H1 (cell line): ENCODE measurements around the gene VSNL1. TPM values are rescaled to one million over a fixed set of nuclear protein-coding genes. Genes with fewer than 3 reads are reported as not detected.

Experiments
- CTCF ChIA-PET: fragments of 300-600 bp; sonication (Branson Sonifier 250); formaldehyde crosslinking; loops from one replicate; lab custom pipeline; 2021; ENCODE audit not compliant: partially characterized antibody; lab: Charles Lee
- POLR2A ChIA-PET: fragments of 300-600 bp; sonication (Branson Sonifier 250); formaldehyde crosslinking; loops from one replicate; lab custom pipeline; 2021; ENCODE audit warnings: inconsistent platforms; ENCODE audit not compliant: partially characterized antibody; lab: Charles Lee
- DNase-seq, 2 experiments: peaks; one replicate each; pipeline versions ENCODE4 v3.0.0 to v3.0.0-alpha.2; 2010 to 2022; ENCODE audit warnings: low spot score in 2 of 2, low read depth in 1 of 2, mixed read lengths in 1 of 2
- FAIRE-seq: peaks from 2 replicates; lab custom pipeline; 2011; peaks lifted over from hg19 to GRCh38; lab: Jason Lieb, UNC
- H2AFZ ChIP-seq: 2 replicates; pipeline ENCODE4 v1.8.1; 2012; ENCODE audit warnings: low read length, inconsistent platforms
- H2AK5ac ChIP-seq: 2 replicates; pipeline ENCODE4 v1.6.1; 2013; ENCODE audit warnings: low read depth, low read length
- H2BK120ac ChIP-seq: replicated peaks from 2 replicates; pipeline ENCODE3; 2013; ENCODE audit warnings: low read depth, low read length, inconsistent platforms
- H2BK12ac ChIP-seq: 2 replicates; pipeline ENCODE4 v1.6.1; 2013; ENCODE audit warnings: low read depth, low read length
- H2BK15ac ChIP-seq: 2 replicates; pipeline ENCODE4 v1.6.1; 2013; ENCODE audit warnings: low read length
- H2BK20ac ChIP-seq: 2 replicates; pipeline ENCODE4 v1.6.1; 2013; ENCODE audit warnings: low read length
- H2BK5ac ChIP-seq: 2 replicates; pipeline ENCODE4 v1.6.1; 2013; ENCODE audit warnings: low read depth, low read length
- H3K14ac ChIP-seq: 2 replicates; pipeline ENCODE4 v1.6.1; 2013; ENCODE audit warnings: inconsistent platforms; ENCODE audit not compliant: insufficient read length
- H3K18ac ChIP-seq: 2 replicates; pipeline ENCODE4 v1.6.1; 2013; ENCODE audit warnings: low read length; ENCODE audit errors: extremely low read depth
- H3K23ac ChIP-seq: 2 replicates; pipeline ENCODE4 v1.6.1; 2013; ENCODE audit warnings: inconsistent platforms; ENCODE audit not compliant: insufficient read length
- H3K23me2 ChIP-seq: 2 replicates; pipeline ENCODE4 v1.6.1; 2013; ENCODE audit warnings: low read depth, low read length
- H3K27ac ChIP-seq: 2 replicates; pipeline ENCODE4 v1.6.1; 2011; ENCODE audit warnings: low read depth, low read length, inconsistent platforms
- H3K27me3 ChIP-seq, 4 experiments: replicated peaks in 1 of 4; 1 replicate in 1 of 4; 2 replicates in 3 of 4; pipeline versions ENCODE4 v1.6.1 to v1.8.1; 2011 to 2013; ENCODE audit warnings: low read length in 3 of 4, mild to moderate bottlenecking in 3 of 4, inconsistent platforms in 2 of 4, mixed read lengths in 2 of 4, moderate library complexity in 1 of 4; ENCODE audit not compliant: control insufficient read depth in 3 of 4, insufficient read depth in 3 of 4; ENCODE audit errors: extremely low read depth in 1 of 4
- H3K36me3 ChIP-seq, 4 experiments: 2 replicates each; pipeline versions ENCODE4 v1.6.1 to v1.8.1; 2011 to 2013; ENCODE audit warnings: mild to moderate bottlenecking in 4 of 4, low read length in 3 of 4, moderate library complexity in 2 of 4, control low read depth in 1 of 4, inconsistent platforms in 1 of 4; ENCODE audit not compliant: insufficient read depth in 4 of 4, control insufficient read depth in 2 of 4
- H3K4ac ChIP-seq: replicated peaks from 2 replicates; pipeline ENCODE3; 2013; ENCODE audit warnings: low read length, low read depth, mixed read lengths, inconsistent platforms; ENCODE audit not compliant: insufficient read length
- H3K4me1 ChIP-seq, 4 experiments: replicated peaks in 1 of 4; 1 replicate in 1 of 4; 2 replicates in 3 of 4; pipeline versions ENCODE4 v1.6.1 to v1.8.1; 2011 to 2013; ENCODE audit warnings: low read length in 3 of 4, inconsistent platforms in 2 of 4, mixed read lengths in 1 of 4; ENCODE audit not compliant: insufficient read depth in 4 of 4, control insufficient read depth in 3 of 4
- H3K4me2 ChIP-seq, 2 experiments: 2 replicates each; pipeline versions ENCODE4 v1.6.1 to v1.8.1; 2011 to 2013; ENCODE audit warnings: low read depth in 2 of 2, low read length in 2 of 2, control low read depth in 1 of 2, inconsistent platforms in 1 of 2, mild to moderate bottlenecking in 1 of 2; ENCODE audit not compliant: insufficient read depth in 1 of 2
- H3K4me3 ChIP-seq, 4 experiments: fragments of 200-600, 300-600 bp in 1 of 4; sonication (generic), shearing (Covaris generic), sonication (Bioruptor Twin) in 1 of 4; 2 replicates each; pipeline versions ENCODE4 v1.5.1 to v1.8.1; 2011 to 2016; ENCODE audit warnings: low read length in 4 of 4, low read depth in 3 of 4, control low read depth in 2 of 4, inconsistent platforms in 2 of 4, mild to moderate bottlenecking in 2 of 4, mixed read lengths in 1 of 4, moderate library complexity in 1 of 4; ENCODE audit not compliant: insufficient read depth in 2 of 4; ENCODE audit errors: extremely low read depth in 1 of 4
- H3K56ac ChIP-seq: replicated peaks from 2 replicates; pipeline ENCODE3; 2013; ENCODE audit warnings: low read depth, mild to moderate bottlenecking, mixed read lengths, low read length, inconsistent platforms; ENCODE audit not compliant: insufficient read length
- H3K79me1 ChIP-seq: 2 replicates; pipeline ENCODE4 v1.6.1; 2013; ENCODE audit warnings: low read depth, low read length, control low read depth
- H3K79me2 ChIP-seq, 2 experiments: 2 replicates each; pipeline versions ENCODE4 v1.6.1 to v1.8.1; 2012 to 2013; ENCODE audit warnings: low read length in 2 of 2, mild to moderate bottlenecking in 2 of 2, inconsistent platforms in 1 of 2; ENCODE audit not compliant: insufficient read depth in 2 of 2, control insufficient read depth in 1 of 2
- H3K9ac ChIP-seq, 4 experiments: replicated peaks in 1 of 4; 1 replicate in 1 of 4; 2 replicates in 3 of 4; pipeline versions ENCODE4 v1.6.1 to v1.8.1; 2011 to 2013; ENCODE audit warnings: low read depth in 3 of 4, low read length in 3 of 4, control low read depth in 2 of 4, mild to moderate bottlenecking in 2 of 4, moderate library complexity in 2 of 4, inconsistent platforms in 1 of 4; ENCODE audit errors: extremely low read depth in 1 of 4
- H3K9me3 ChIP-seq, 2 experiments: 2 replicates each; pipeline versions ENCODE4 v1.6.1 to v1.8.1; 2012 to 2013; ENCODE audit warnings: mild to moderate bottlenecking in 2 of 2, moderate library complexity in 2 of 2, control low read depth in 1 of 2, inconsistent platforms in 1 of 2, low read depth in 1 of 2, low read length in 1 of 2, mixed read lengths in 1 of 2; ENCODE audit not compliant: insufficient read depth in 2 of 2
- H4K20me1 ChIP-seq, 2 experiments: replicated peaks in 1 of 2; 2 replicates each; pipeline versions ENCODE3 to v1.8.1; 2011 to 2013; ENCODE audit warnings: inconsistent platforms in 2 of 2, low read length in 2 of 2, mild to moderate bottlenecking in 1 of 2; ENCODE audit not compliant: insufficient read depth in 2 of 2, control insufficient read depth in 1 of 2
- H4K5ac ChIP-seq: 2 replicates; pipeline ENCODE4 v1.6.1; 2013; ENCODE audit warnings: low read length, low read depth, mixed read lengths, inconsistent platforms; ENCODE audit not compliant: insufficient read length
- H4K8ac ChIP-seq: 2 replicates; pipeline ENCODE4 v1.8.0; 2013; ENCODE audit warnings: mild to moderate bottlenecking, moderate library complexity, low read length, inconsistent platforms; ENCODE audit not compliant: insufficient read depth; ENCODE audit errors: extremely low read depth
- H4K91ac ChIP-seq: replicated peaks from 2 replicates; pipeline ENCODE3; 2013; ENCODE audit warnings: low read length, mixed read lengths, inconsistent platforms; ENCODE audit not compliant: insufficient read length
- BRCA1 ChIP-seq: IDR thresholded peaks from 2 replicates; pipeline ENCODE4 v1.6.1; 2012; ENCODE audit warnings: low read depth, low read length, improper control_type of control experiment
- CHD1 ChIP-seq: IDR thresholded peaks from 2 replicates; pipeline ENCODE4 v1.6.1; 2012; ENCODE audit warnings: low read depth, low read length, improper control_type of control experiment
- CREB1 ChIP-seq: IDR thresholded peaks from 2 replicates; pipeline ENCODE4 v1.6.1; 2012; ENCODE audit warnings: inconsistent platforms
- NANOG ChIP-seq: IDR thresholded peaks from 2 replicates; pipeline ENCODE4 v1.6.1; 2011; ENCODE audit warnings: low read length, low read depth, mild to moderate bottlenecking, inconsistent platforms; ENCODE audit not compliant: insufficient read depth, poor library complexity, severe bottlenecking
- POLR2AphosphoS5 ChIP-seq: IDR thresholded peaks from 2 replicates; pipeline ENCODE4 v1.6.1; 2011; ENCODE audit warnings: low read depth, low read length
- RBBP5 ChIP-seq: IDR thresholded peaks from 2 replicates; pipeline ENCODE4 v1.7.1; 2012; ENCODE audit warnings: low read depth, mild to moderate bottlenecking, inconsistent platforms, low read length, moderate library complexity, borderline replicate concordance
- RFX5 ChIP-seq: IDR thresholded peaks from 2 replicates; pipeline ENCODE4 v1.6.1; 2011; ENCODE audit warnings: low read depth, low read length, improper control_type of control experiment, borderline replicate concordance
- RXRA ChIP-seq: IDR thresholded peaks from 2 replicates; pipeline ENCODE4 v1.6.1; 2011; ENCODE audit warnings: low read depth, mild to moderate bottlenecking, low read length, moderate library complexity; ENCODE audit not compliant: insufficient read depth
- SIN3A ChIP-seq, 2 experiments: IDR thresholded peaks in 1 of 2; conservative IDR thresholded peaks in 1 of 2; 2 replicates each; pipeline ENCODE4 v1.6.1; 2011 to 2012; ENCODE audit warnings: low read length in 2 of 2, improper control_type of control experiment in 1 of 2, low read depth in 1 of 2, mild to moderate bottlenecking in 1 of 2
- TBP ChIP-seq: IDR thresholded peaks from 2 replicates; pipeline ENCODE4 v1.6.1; 2011; ENCODE audit warnings: low read depth, low read length, improper control_type of control experiment
- WGBS, 2 experiments: shearing (Covaris generic) in 1 of 2; methylation state at CpG; one replicate each; pipeline versions ENCODE4 v1.1.6 to v1.1.7; 2013 to 2015; ENCODE audit warnings: low lambda C conversion rate in 2 of 2, mixed read lengths in 2 of 2, inconsistent platforms in 1 of 2, low coverage in 1 of 2, missing lambda C conversion rate in 1 of 2; ENCODE audit not compliant: insufficient replicate concordance in 2 of 2, insufficient coverage in 1 of 2, insufficient read length in 1 of 2; ENCODE audit errors: extremely low coverage in 1 of 2, missing lambda C conversion rate in 1 of 2; 5-methylcytosine and 5-hydroxymethylcytosine counted together
- polyA plus RNA-seq, 7 experiments: library from polyadenylated mRNA; depleted of rRNA in 3 of 7; stranded (reverse) in 5 of 7; unstranded in 2 of 7; fragments of >200 nt in 5 of 7; fragments of 200-250 nt in 2 of 7; gene quantifications; 1 replicate in 5 of 7; 2 replicates in 1 of 7; 4 replicates in 1 of 7; pipeline versions ENCODE4 v1.2.1 to v1.2.3, GENCODE V29; 2011 to 2013; ENCODE audit warnings: missing spikeins in 2 of 7, mixed read lengths in 2 of 7
- total RNA-seq: library from RNA; stranded (reverse); fragmentation: NEBNext Ultra II Directional; extraction: Animal tissue kit (Norgen Biotek cat#: 25700); gene quantifications from 2 replicates; pipeline ENCODE4 v1.2.1, GENCODE V29; 2021
- TF ChIP-seq, protein P1 (sequence below): IDR thresholded peaks from 2 replicates; pipeline ENCODE4 v1.6.1; 2012; ENCODE audit warnings: inconsistent platforms

Gene VSNL1
- total and polyA plus RNA-seq, 2 of the 8 experiments (the other 6 are each of a cell fraction or from before 2014, with no cell fraction given) = 49.4 to 108 TPM

GRCh38 chr2:17547737-17548136, 7.2 kb downstream of the VSNL1 start:
- 0 out of 4 replicates have a peak overlapping the region, but pooled peaks of 1 of the 2 experiments have one; percentile 6 for H3K4me2 ChIP-seq
- peaks cover 22 to 77% of the 10 kb centered on the region in 2 experiments for H3K79me2 ChIP-seq
- POLR2A ChIA-PET = interaction anchor here (1.0 to 2.2 kb wide), 4 partner anchors 9 to 124 kb away, joined by 3 to 12 read pairs (median 3); partner anchors contain the start of gene VSNL1
- peaks cover 2% of the 10 kb centered on the region; the same call in 1 of the 2 replicates for H3K23me2 ChIP-seq
- H3K18ac ChIP-seq = no peak overlapping the region
- H3K4me1 ChIP-seq = peaks cover 4 to 22% (median 15%) of the 10 kb centered on the region in 4 experiments; a peak in 6 of 7 replicates
- no peak overlapping the region for H3K14ac ChIP-seq
- H3K4me3 ChIP-seq = no peak overlapping the region
- DNase-seq = no peak
- H4K8ac ChIP-seq = no peak overlapping the region
- H2AK5ac ChIP-seq = no peak overlapping the region
- no peak overlapping the region for H3K23ac ChIP-seq
- H3K27me3 ChIP-seq = no peaks in the 10 kb centered on the region
- H3K27ac ChIP-seq = no peak overlapping the region
- peaks cover 0 to 6% (median 2%) of the 10 kb centered on the region in 4 experiments; a peak in 2 of 8 replicates for H3K36me3 ChIP-seq
- 55% methylated on average over 5 of the region's 5 CpGs; no CpG with 5 or more reads in 1 of the 2 experiments for WGBS, 2 experiments
- H2AFZ ChIP-seq = no peak overlapping the region
- no peak overlapping the region for H4K91ac ChIP-seq
- H2BK15ac ChIP-seq = no peak overlapping the region
- H2BK5ac ChIP-seq = no peak overlapping the region
- H2BK120ac ChIP-seq = no peak overlapping the region
- FAIRE-seq = no peak
- H3K9me3 ChIP-seq = no peaks in the 10 kb centered on the region
- no peaks in the 10 kb centered on the region for H4K20me1 ChIP-seq
- H3K9ac ChIP-seq = no peak overlapping the region
- H2BK20ac ChIP-seq = no peak overlapping the region
- H3K56ac ChIP-seq = no peak overlapping the region
- CTCF ChIA-PET = interaction anchor here (0.8 to 1.5 kb wide), 3 partner anchors 9 to 15 kb away, joined by 3 read pairs; no protein-coding TSS in a partner anchor
- no peak overlapping the region for H3K4ac ChIP-seq
- no peak overlapping the region for H2BK12ac ChIP-seq
- peaks cover 2% of the 10 kb centered on the region; the same call in 1 of the 2 replicates for H3K79me1 ChIP-seq
- peak overlapping the region; percentile 44 for H4K5ac ChIP-seq
- TF ChIP-seq RXRA = no peak
- TF ChIP-seq NANOG = no peak
- no peak for TF ChIP-seq TBP
- TF ChIP-seq RFX5 = no peak
- no peak for TF ChIP-seq SIN3A (conservative IDR thresholded peaks at IDR 0.05 in 1 of 2, IDR thresholded peaks at IDR 0.05 in 1 of 2; ENCODE audit: low read depth in 1 of 2, low read length in 2 of 2)
- no peak for TF ChIP-seq CHD1
- no peak for TF ChIP-seq CREB1
- TF ChIP-seq RBBP5 = no peak
- no peak for TF ChIP-seq BRCA1
- TF ChIP-seq POLR2AphosphoS5 = no peak
- TF ChIP-seq, protein P1, sequence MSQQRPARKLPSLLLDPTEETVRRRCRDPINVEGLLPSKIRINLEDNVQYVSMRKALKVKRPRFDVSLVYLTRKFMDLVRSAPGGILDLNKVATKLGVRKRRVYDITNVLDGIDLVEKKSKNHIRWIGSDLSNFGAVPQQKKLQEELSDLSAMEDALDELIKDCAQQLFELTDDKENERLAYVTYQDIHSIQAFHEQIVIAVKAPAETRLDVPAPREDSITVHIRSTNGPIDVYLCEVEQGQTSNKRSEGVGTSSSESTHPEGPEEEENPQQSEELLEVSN = no peak
